DOHH2 (cell line): Measurements from ENCODE around the gene POLK.

ENCODE experiments used
- H3F3A ChIP-seq: fragments of 200-600 bp; sonication (generic), shearing (Covaris generic); 2 replicates; pipeline ENCODE4 v1.6.0; 2016; ENCODE audit warnings: antibody characterized with exemption, mild to moderate bottlenecking; ENCODE audit not compliant: control insufficient read depth, insufficient read depth
- H3K27ac ChIP-seq: fragments of 200-600 bp; sonication (generic); 2 replicates; pipeline ENCODE4 v1.5.1; 2014; ENCODE audit warnings: low read depth, mild to moderate bottlenecking, low read length, moderate library complexity
- H3K27me3 ChIP-seq: fragments of 200-600 bp; sonication (generic); 2 replicates; pipeline ENCODE4 v1.6.1; 2014; ENCODE audit warnings: mild to moderate bottlenecking, low read length, mixed read lengths; ENCODE audit not compliant: control insufficient read depth
- H3K36me3 ChIP-seq: fragments of 200-600 bp; sonication (generic); 2 replicates; pipeline ENCODE4 v1.6.1; 2014; ENCODE audit warnings: mild to moderate bottlenecking, low read length, moderate library complexity, mixed read lengths; ENCODE audit not compliant: control insufficient read depth
- H3K4me1 ChIP-seq: fragments of 200-600 bp; sonication (generic); 2 replicates; pipeline ENCODE4 v1.6.1; 2014; ENCODE audit warnings: mild to moderate bottlenecking, low read length, mixed read lengths; ENCODE audit not compliant: control insufficient read depth
- H3K4me2 ChIP-seq: fragments of 200-600 bp; sonication (generic); 2 replicates; pipeline ENCODE4 v1.6.0; 2014; ENCODE audit warnings: mild to moderate bottlenecking, low read length, moderate library complexity
- H3K4me3 ChIP-seq: fragments of 200-600 bp; sonication (generic); 2 replicates; pipeline ENCODE4 v1.5.1; 2014; ENCODE audit warnings: mild to moderate bottlenecking, low read length, mixed read lengths
- H3K79me2 ChIP-seq: fragments of 200-600 bp; sonication (generic); 2 replicates; pipeline ENCODE4 v1.6.1; 2014; ENCODE audit warnings: mild to moderate bottlenecking, low read length, mixed read lengths; ENCODE audit not compliant: control insufficient read depth
- H3K9me2 ChIP-seq: fragments of 200-600 bp; sonication (generic); replicated peaks from 2 replicates; pipeline ENCODE4 v1.6.1; 2014; ENCODE audit warnings: mild to moderate bottlenecking, low read length, mixed read lengths; ENCODE audit not compliant: control insufficient read depth
- H3K9me3 ChIP-seq: fragments of 200-600 bp; sonication (generic); 2 replicates; pipeline ENCODE4 v1.6.1; 2014; ENCODE audit warnings: antibody characterized with exemption, low read length, mixed read lengths; ENCODE audit not compliant: control insufficient read depth, insufficient read depth
- H4K20me1 ChIP-seq: fragments of 200-600 bp; sonication (generic); 2 replicates; pipeline ENCODE4 v1.6.0; 2014; ENCODE audit warnings: low read depth, mild to moderate bottlenecking, antibody characterized with exemption, low read length, moderate library complexity; ENCODE audit not compliant: control insufficient read depth, insufficient read depth
- EZH2phosphoT487 ChIP-seq: fragments of 200-600 bp; sonication (generic); IDR thresholded peaks from 2 replicates; pipeline ENCODE4 v1.6.1; 2017; ENCODE audit warnings: borderline replicate concordance, mild to moderate bottlenecking, antibody characterized with exemption, low read length, moderate library complexity, mixed read lengths
- TF ChIP-seq, protein P1 (sequence below): fragments of 200-600 bp; sonication (generic); IDR thresholded peaks from one replicate; pipeline ENCODE4 v1.5.1; 2014; ENCODE audit warnings: antibody characterized with exemption, mild to moderate bottlenecking, low read depth, low read length; ENCODE audit not compliant: poor library complexity, severe bottlenecking

Gene POLK

DNA sequence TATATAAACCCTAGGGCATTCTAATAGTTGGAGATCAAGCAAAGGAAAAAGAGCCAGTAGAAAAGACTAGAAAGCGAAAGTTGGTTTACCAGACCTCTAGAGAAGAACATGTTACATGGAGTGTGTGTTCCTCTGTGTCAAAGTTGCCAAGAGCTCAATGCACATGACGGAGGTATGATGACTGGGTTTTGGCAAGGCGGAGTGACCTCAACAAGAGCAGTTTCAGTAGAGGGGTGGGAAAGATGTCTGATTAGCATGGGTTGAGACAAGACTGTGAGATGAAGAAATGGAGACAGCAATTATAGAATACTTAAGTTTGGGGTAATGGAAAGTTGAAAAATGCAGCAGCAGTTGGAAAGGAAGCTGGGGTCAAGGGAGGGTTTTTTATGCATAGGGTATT lies 101.2 kb downstream of the POLK start:
- no peak overlapping the region for H3K4me3 ChIP-seq
- no peaks in the 10 kb centered on the region for H3K79me2 ChIP-seq
- H4K20me1 ChIP-seq: no peaks in the 10 kb centered on the region
- peaks cover 4% of the 10 kb centered on the region; the same call in 1 of the 2 replicates for H3K27me3 ChIP-seq
- no peak overlapping the region for H3K4me2 ChIP-seq
- no peak overlapping the region for H3K27ac ChIP-seq
- TF ChIP-seq, protein P1, sequence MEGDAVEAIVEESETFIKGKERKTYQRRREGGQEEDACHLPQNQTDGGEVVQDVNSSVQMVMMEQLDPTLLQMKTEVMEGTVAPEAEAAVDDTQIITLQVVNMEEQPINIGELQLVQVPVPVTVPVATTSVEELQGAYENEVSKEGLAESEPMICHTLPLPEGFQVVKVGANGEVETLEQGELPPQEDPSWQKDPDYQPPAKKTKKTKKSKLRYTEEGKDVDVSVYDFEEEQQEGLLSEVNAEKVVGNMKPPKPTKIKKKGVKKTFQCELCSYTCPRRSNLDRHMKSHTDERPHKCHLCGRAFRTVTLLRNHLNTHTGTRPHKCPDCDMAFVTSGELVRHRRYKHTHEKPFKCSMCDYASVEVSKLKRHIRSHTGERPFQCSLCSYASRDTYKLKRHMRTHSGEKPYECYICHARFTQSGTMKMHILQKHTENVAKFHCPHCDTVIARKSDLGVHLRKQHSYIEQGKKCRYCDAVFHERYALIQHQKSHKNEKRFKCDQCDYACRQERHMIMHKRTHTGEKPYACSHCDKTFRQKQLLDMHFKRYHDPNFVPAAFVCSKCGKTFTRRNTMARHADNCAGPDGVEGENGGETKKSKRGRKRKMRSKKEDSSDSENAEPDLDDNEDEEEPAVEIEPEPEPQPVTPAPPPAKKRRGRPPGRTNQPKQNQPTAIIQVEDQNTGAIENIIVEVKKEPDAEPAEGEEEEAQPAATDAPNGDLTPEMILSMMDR: no peak
- TF ChIP-seq EZH2phosphoT487: no peak
- no peaks in the 10 kb centered on the region for H3F3A ChIP-seq
- no peaks in the 10 kb centered on the region for H3K9me2 ChIP-seq
- H3K9me3 ChIP-seq: no peaks in the 10 kb centered on the region
- H3K4me1 ChIP-seq: peaks cover 4% of the 10 kb centered on the region; the same call in 1 of the 2 replicates
- no peaks in the 10 kb centered on the region for H3K36me3 ChIP-seq

DNA sequence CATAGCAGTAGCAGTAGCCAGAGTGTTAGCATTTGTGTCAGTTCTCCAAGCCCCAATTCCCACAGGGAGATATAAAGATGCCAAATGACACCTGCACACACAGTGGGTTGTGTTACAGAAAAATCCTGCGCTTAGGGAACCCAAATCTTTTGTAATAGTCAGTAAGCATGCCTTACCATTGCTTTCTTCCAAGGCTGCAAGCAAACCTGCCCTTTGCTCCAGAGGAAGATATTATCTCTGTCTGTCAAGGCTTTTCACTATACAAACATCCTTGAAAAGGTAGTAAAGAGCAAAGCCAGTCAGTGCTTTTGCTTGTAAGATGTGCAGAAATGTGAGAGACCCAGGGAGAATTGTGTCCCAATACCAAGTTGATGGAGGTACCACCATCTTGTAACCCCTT lies 102.5 kb downstream of the POLK start:
- H3K36me3 ChIP-seq: no peaks in the 10 kb centered on the region
- H3K27ac ChIP-seq: no peak overlapping the region
- H3K79me2 ChIP-seq: no peaks in the 10 kb centered on the region
- TF ChIP-seq, protein P1: no peak
- TF ChIP-seq EZH2phosphoT487: no peak
- H3K4me3 ChIP-seq: no peak overlapping the region
- H4K20me1 ChIP-seq: no peaks in the 10 kb centered on the region
- no peaks in the 10 kb centered on the region for H3K9me2 ChIP-seq
- no peak overlapping the region for H3K4me2 ChIP-seq
- H3K27me3 ChIP-seq: peaks cover 4% of the 10 kb centered on the region; the same call in 1 of the 2 replicates
- H3K9me3 ChIP-seq: no peaks in the 10 kb centered on the region
- no peaks in the 10 kb centered on the region for H3F3A ChIP-seq
- peaks cover 4% of the 10 kb centered on the region; the same call in 1 of the 2 replicates for H3K4me1 ChIP-seq

DNA sequence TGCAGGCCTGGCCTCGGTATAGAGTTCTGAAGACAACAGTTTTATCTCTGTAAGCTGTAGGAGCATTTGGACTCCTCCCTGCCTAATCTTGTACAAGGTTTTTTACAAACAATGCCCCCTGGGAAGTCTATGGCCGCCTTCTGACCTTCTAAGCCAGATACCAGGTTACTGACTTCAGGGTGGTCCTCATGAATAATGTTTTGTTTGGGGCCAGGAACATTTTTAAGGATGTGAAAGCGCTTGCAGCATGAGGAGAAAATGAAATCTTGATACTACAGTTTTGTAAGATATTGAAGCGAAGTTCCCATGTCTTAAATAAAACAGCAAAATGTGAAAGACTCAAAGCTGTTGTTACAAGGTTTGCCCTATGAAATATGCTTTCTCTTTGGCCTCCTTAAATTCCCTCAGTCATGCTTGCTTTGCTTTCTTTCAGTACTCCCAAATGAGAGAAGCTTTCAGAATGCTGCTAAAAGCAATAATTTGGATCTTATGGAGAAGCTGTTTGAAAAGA lies 104.7 kb downstream of the POLK start:
- Histone ChIP-seq H3K4me3 (no peak overlapping the region), H3K4me2 (no peak overlapping the region), H3K9me2 (no peaks in the 10 kb centered on the region), H3K27ac (no peak overlapping the region), H3K4me1 (peaks cover 1% of the 10 kb centered on the region; the same call in 1 of the 2 replicates), H3K27me3 (peaks cover 2% of the 10 kb centered on the region; the same call in 1 of the 2 replicates), H4K20me1 (no peaks in the 10 kb centered on the region), H3K79me2 (no peaks in the 10 kb centered on the region), H3K9me3 (no peaks in the 10 kb centered on the region), H3K36me3 (no peaks in the 10 kb centered on the region), H3F3A (no peaks in the 10 kb centered on the region)
- TF ChIP-seq, protein P1: no peak
- no peak for TF ChIP-seq EZH2phosphoT487
